Coronary artery (tissue), 2 donors: Measurements from ENCODE around the gene HIPK2.

Source experiments
- DNase-seq: peaks from one replicate; pipeline ENCODE4 v3.0.0-alpha.2; 2017; ENCODE audit warnings: low spot score
- H3K27ac ChIP-seq, 2 donors: fragments of 200-600 bp; sonication (generic); one replicate each; pipeline ENCODE4 v1.5.1; 2016 to 2019
- H3K4me3 ChIP-seq: fragments of 200-600 bp; sonication (generic); 2 replicates; pipeline ENCODE4 v1.5.1; 2016; ENCODE audit warnings: mild to moderate bottlenecking, moderate library complexity
- TF ChIP-seq, protein P1 (sequence below): fragments of 200-600 bp; sonication (generic); IDR thresholded peaks from one replicate; pipeline ENCODE4 v1.5.1; 2019; ENCODE audit warnings: antibody characterized with exemption

HIPK2 gene

DNA sequence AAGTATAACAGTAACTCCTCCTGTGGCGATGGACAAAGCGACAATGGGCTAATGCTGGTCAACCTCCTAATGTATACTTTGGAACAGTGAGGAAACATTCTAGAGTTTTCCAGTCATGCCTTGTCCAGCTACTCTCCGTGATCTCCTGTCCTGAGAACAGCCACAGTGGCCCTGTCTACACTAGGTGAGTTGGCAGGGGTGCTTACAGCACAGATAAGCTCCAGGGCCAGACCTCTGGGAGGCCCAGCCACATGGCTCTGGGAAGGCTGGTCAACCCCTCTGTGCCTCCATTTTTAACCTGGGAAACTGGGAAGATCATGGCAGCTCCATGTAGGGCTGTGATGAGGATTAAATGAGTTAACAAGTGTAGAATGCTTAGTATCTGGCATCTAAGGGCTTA, 197.4 kb downstream of the HIPK2 start:
- no peak overlapping the region for H3K4me3 ChIP-seq
- no peak for DNase-seq
- TF ChIP-seq, protein P1, sequence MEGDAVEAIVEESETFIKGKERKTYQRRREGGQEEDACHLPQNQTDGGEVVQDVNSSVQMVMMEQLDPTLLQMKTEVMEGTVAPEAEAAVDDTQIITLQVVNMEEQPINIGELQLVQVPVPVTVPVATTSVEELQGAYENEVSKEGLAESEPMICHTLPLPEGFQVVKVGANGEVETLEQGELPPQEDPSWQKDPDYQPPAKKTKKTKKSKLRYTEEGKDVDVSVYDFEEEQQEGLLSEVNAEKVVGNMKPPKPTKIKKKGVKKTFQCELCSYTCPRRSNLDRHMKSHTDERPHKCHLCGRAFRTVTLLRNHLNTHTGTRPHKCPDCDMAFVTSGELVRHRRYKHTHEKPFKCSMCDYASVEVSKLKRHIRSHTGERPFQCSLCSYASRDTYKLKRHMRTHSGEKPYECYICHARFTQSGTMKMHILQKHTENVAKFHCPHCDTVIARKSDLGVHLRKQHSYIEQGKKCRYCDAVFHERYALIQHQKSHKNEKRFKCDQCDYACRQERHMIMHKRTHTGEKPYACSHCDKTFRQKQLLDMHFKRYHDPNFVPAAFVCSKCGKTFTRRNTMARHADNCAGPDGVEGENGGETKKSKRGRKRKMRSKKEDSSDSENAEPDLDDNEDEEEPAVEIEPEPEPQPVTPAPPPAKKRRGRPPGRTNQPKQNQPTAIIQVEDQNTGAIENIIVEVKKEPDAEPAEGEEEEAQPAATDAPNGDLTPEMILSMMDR = no peak
- H3K27ac ChIP-seq = no peak overlapping the region

DNA sequence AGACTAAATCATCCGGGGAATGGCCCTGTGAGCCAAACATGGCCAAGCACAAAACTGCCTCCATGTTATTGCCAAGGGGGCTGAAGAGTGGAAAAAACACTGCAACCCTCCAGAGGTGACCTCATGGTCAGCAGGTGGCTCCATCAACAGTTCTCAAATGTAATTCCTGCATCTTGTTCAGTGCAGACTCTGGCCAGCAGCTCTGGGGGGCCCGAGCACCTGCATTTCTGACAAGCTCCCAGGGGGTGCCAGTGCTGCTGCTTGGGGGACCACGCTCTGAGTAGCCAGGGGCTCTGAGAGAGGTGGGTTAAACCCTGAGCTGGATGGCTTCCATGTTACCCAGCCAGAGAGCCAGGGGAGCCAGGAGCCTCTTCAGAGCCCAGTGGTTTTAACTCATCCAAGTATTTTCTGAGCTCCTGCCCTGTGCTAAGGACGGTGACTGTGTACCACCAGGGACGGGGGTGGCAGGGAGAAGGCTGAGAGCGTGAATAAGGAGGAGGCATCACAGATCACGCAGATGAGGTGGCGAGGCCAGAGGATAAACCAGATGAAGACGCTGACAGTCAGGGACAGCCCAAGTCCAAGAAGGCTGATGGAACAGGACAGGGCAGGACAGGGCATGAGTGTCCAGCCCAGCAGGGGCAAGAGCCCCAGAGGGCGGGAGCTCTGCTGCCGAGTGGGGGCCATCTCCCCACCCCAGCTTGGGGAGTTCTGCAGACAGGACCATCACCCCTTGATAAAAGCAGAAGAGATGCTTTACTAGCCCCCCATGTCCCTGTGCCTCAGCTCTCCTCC, 201.4 kb downstream of the HIPK2 start:
- TF ChIP-seq, protein P1 = no peak
- H3K4me3 ChIP-seq = no peak overlapping the region
- DNase-seq = no peak
- no peak overlapping the region for H3K27ac ChIP-seq

DNA sequence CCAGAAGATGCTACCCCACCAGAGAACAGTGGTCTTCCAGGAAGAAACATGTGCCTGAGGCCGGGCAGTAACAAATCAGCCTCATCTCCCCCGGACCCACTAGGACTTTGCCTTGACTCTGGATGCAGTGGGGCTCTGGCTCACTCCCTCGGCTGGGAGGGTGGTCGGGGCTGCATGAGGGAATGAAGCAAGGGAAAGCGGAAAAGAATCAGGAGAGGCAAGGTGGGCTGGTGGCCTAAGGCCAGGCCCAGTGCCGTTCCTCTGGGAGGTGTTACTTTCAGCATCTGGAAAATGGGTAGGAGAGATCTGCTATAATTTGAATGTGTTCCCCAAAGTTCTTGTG, 202.5 kb downstream of the HIPK2 start:
- H3K4me3 ChIP-seq = no peak overlapping the region
- TF ChIP-seq, protein P1 = no peak
- DNase-seq = no peak
- no peak overlapping the region for H3K27ac ChIP-seq

DNA sequence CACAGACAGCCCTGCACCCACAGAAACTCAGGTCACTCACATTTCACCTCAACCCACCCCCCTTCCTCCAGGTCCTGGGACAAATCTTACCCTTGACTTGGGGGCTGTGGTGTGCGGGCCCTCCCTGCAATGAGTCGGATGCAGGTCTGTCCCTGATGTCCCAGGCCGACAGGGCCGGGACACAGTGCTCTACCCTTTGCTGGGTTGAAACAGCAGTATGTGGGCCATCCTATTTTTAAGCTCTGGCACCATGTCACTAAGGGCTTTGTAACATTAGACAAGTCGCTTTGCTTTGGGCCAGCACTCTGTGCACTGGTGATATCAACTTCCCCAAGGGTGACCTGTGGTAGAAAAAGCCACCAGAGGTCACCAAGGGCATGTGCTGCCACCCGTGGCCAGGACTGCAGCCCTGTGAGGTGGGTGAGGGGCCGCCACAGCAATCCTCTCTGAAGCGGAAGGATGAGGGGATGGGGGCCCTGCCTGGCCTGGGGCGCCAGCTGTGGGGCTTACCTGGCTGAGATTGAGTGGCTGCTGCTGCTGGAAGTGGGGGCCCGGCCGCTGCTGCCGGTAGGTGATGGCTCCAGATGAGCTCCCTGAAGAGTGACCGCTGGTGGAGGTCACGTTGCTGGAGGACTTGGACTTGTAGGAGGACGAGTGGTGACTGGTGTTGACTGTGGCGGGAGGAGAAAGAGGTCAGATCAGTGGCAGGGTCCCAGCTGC, 203.0 kb downstream of the HIPK2 start:
- TF ChIP-seq, protein P1 = no peak
- Histone ChIP-seq H3K4me3 (no peak overlapping the region), H3K27ac (no peak overlapping the region)
- DNase-seq = no peak

DNA sequence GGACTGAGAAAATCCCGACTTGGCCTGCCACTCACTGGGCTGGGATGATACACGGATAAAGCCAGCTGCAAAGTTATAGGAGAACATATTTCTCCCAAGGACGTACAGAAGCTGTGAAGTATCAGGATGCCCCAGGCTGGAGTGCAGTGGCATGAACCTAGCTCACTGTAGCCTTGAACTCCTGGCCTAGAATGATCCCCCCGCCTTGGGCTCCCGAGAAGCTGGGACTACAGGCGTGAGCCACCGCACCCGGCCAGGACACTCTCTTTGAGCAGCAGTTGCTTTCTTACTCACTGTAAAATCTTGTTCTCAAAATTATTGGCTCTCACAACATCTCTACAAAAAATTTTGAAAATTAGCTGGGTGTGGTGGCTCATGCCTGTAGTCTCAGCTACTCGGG, 203.9 kb downstream of the HIPK2 start:
- DNase-seq = no peak
- TF ChIP-seq, protein P1 = no peak
- no peak overlapping the region for H3K4me3 ChIP-seq
- H3K27ac ChIP-seq = no peak overlapping the region

DNA sequence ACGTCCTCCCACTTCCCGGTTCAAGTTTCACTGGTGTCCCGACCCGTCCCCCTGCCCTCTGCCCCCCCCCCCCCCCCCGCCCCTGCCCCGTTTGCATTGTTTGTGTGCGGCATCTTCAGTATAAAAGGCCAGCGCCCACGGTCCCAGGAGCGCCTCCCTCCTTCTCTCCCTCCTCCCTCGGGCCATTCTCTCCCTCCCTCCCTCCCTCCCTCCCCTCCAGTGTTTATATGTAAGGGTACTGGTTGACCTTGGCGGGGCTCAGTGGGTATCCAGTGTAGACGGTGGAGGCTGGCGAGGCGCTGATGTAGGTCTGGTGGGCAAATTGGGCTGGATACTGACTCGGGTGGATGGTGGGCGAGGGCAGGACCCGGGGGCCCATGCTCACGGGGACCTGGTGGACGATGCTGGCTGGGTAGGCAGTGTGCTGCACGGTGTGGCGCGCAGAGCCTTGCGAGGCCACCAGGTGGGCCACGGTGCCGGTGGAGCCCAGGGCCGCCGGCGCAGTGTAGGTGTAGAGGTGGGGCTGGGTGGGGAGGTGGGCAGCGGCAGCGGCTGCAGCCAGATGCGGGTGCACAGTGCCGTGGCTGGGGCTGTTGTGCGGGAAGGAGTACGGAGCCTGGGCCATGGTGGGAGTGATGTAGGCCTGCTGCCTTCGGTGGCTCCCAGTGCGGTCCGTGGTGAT, 205.0 kb downstream of the HIPK2 start:
- TF ChIP-seq, protein P1 = no peak
- Histone ChIP-seq H3K27ac (no peak overlapping the region), H3K4me3 (no peak overlapping the region)
- DNase-seq = no peak
